Hematopoietic multipotent progenitor cell treated with erythropoietin and hydrocortisone succinate and interleukin-3 and kit ligand, for 17 days (in vitro differentiated cells): ENCODE data around the gene AHRR.
A peak's percentile ranks its signal among the peaks of the same experiment; 100 is the strongest.

ENCODE experiments used
- DNase-seq: peaks from one replicate; pipeline ENCODE4 v3.0.0-alpha.2; 2015; ENCODE audit warnings: low spot score

The AHRR gene

GRCh38 chr5:443239-444151, 122.0 kb downstream of the AHRR start:
- DNase-seq = peak; percentile 20

- DNase-seq = no peak
These were observed 122.7 kb downstream of the AHRR start for GRCh38 chr5:444226-444625.

GRCh38 chr5:445591-445990, 124.1 kb downstream of the AHRR start:
- no peak for DNase-seq

GRCh38 chr5:446066-446882, 124.8 kb downstream of the AHRR start:
- DNase-seq = no peak

GRCh38 chr5:446883-447263, 125.4 kb downstream of the AHRR start:
- peak; percentile 26 for DNase-seq

- DNase-seq = no peak
These were observed 126.0 kb downstream of the AHRR start for GRCh38 chr5:447501-447900.

GRCh38 chr5:448061-448765, 126.7 kb downstream of the AHRR start:
- no peak for DNase-seq

DNA sequence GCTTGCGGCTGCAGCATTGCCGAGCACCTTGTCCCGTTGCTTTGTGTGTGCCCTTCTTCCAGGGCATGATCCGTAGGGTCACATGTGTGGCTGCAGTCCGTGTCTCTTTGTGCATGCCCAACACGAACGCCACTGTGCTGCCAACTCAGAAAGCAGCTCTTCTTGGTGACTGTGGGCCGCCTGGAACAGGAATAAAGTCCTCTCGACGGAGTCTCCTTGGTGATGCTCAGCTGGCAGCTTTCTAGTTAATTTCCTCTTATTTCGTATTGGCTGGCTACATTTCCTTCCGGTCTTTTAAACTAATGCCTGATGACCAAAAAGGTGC, 127.2 kb downstream of the AHRR start:
- no peak for DNase-seq

DNA sequence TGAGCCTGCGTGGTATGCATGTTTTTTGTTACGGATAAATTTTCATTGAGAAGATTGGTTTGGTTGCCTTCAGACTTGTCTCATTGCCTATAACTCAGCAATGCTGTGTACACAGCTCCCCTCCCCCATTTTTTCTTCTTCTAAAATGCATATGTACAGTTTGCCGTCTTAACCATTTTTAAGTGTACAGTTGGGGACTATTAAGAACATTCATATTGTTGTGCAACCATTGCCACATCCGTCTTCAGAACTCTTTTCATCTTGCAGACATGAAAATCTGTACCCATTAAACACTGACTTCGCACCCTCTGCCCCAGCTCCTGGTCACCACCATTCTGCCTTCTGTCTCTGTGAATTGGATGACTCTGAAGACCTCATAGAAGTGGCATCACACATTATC, 127.6 kb downstream of the AHRR start:
- DNase-seq = no peak

GRCh38 chr5:451587-452458, 130.3 kb downstream of the AHRR start:
- no peak for DNase-seq

DNA sequence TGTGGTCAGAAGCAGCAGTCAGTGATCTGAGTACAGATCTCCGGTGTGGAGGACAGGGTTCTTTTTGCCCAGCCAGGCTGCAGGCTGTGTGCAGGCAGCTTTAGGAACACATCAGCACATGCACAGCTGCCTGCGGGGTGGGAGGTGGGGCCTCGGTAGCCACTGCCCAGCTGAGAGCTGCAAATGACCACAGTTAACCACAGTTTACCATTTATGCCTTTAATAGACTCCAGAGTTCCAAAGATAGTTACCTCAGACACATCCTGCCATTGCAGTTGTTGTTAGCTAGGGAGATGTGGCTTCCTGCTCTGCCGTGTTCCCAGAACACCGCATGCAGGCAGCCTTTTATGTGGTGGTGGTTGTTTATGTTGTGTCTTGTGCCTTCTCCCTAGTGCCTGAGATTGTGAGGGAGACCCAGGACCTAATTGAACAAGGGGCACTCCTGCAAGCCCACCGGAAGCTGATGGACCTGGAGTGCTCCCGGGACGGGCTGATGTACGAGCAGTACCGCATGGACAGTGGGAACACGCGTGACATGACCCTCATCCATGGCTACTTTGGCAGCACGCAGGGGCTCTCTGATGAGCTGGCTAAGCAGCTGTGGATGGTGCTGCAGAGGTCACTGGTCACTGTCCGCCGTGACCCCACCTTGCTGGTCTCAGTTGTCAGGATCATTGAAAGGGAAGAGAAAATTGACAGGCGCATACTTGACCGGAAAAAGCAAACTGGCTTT, 131.6 kb downstream of the AHRR start:
- no peak for DNase-seq

DNA sequence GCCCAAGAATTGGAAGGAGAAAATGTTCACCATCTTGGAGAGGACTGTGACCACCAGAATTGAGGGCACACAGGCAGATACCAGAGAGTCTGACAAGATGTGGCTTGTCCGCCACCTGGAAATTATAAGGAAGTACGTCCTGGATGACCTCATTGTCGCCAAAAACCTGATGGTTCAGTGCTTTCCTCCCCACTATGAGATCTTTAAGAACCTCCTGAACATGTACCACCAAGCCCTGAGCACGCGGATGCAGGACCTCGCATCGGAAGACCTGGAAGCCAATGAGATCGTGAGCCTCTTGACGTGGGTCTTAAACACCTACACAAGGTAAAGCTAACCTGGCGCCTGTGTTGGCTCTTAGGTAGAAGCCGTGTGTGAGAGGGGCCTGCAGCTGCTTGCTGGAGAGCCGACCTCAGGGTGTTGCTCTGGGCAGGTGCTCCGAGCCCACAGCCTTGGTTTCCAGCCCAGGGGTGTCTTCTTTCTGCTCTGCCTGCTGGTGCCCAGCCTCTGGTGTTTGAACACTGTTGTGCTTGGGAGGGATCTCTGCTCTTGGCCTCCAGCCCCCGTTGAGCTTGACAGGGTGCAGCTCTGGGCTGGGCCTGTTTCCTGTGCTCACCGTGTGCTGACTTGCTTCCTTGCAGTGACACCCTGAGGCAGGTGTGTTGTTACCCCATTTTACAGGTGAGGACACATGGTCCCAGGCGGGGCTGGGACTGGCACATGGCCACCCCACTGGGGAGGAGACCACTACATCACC, 132.4 kb downstream of the AHRR start:
- no peak for DNase-seq

- no peak for DNase-seq
These were observed 133.4 kb downstream of the AHRR start for GRCh38 chr5:454936-455335.

- no peak for DNase-seq
These were observed 134.3 kb downstream of the AHRR start for GRCh38 chr5:455806-456205.

DNA sequence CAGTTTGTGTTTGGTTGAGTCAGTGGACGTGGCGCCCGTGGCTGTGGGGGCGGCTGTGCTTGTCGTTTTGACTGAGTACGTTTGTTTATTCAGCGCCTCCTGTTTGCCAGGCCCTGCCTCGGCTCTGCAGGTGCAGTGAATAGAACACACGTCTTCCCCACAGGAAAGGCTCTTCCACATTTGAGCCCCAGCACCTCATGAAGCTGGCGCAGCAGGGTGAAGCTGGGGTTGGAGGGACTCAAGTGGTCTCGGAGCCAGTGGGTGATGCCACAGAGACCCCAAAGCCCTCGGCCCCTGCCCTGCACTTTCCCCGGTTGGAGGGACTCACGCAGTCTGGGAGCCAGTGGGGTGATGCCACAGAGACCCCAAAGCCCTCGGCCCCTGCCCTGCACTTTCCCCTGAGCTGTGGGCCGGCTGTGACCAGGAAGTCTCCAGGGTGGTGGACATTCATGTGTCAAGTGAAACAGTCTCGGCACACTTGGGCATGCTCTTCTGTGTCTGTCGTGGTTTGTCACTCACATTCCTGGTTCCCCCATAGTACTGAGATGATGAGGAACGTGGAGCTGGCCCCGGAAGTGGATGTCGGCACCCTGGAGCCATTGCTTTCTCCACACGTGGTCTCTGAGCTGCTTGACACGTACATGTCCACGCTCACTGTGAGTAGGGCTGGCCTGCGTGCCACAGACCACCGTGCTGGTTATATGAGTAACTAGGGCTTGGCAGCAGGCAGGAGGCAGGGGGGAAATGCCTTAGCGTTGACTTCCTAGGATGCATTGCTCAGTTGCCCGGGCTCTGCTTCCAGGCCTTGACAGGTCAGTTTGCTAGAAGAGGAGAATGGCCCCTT, 135.1 kb downstream of the AHRR start:
- DNase-seq = no peak

GRCh38 chr5:457195-457961, 135.9 kb downstream of the AHRR start:
- no peak for DNase-seq

DNA sequence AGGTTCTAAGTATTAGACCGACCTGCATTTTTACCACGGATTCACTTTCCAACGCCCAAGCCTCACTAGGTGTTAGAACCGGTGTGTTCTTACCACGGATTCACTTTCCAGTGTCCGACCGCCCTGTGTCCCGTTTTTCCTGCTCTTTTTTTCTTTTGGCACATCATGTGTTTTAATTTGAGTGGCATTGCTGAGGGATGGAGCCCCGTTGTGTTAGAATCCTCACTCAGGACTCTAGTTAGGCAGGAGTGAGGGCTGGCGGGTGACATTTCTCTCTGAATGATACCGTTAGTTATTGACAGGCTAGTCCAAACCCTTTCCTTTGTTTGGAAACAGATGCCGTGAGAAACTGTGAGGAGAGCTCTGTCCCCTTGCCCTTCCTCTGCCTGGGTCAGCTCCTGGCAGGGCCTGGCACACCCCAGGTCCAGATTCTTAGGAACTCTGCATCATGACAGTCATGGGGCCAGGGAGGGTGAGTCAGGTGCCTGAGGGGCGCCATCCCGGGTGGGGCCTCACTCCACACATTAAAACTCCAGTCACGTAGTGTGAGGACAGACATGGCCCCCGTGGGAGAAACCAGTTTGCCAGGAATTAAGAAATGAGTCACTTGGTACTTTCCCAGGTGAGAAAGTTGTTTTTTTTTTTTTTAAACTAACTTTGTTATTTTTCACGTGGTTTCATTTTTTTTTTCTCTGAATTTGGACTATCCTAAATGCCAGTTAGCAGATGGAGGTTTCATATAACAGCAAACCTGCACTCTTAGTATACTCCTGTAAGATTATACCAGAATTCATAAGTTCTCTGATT, 137.2 kb downstream of the AHRR start:
- DNase-seq = no peak
